Thoracic aorta (tissue), 2 donors: Measurements from ENCODE around the gene WIPF2. TPM values are rescaled to one million over a fixed set of nuclear protein-coding genes. Genes with fewer than 3 reads are reported as not detected.

Experiments
- ATAC-seq: fragments of 150-250 bp; one replicate; pipeline ENCODE4 v1.8.0; 2017; ENCODE audit warnings: low read depth; ENCODE audit not compliant: insufficient number of reproducible peaks, low FRiP score
- DNase-seq: peaks from one replicate; pipeline ENCODE4 v3.0.0-alpha.2; 2020; ENCODE audit warnings: low spot score
- H3K27ac ChIP-seq, 2 donors: fragments of 200-600 bp; sonication (generic); 1 replicate in 1 of 2; 2 replicates in 1 of 2; pipeline ENCODE4 v1.5.1; 2016; ENCODE audit warnings: mild to moderate bottlenecking in 2 of 2, moderate library complexity in 2 of 2
- H3K27me3 ChIP-seq: fragments of 200-600 bp; sonication (generic); replicated peaks from 2 replicates; pipeline ENCODE4 v1.6.0; 2016; ENCODE audit warnings: mild to moderate bottlenecking; ENCODE audit not compliant: insufficient read depth
- H3K36me3 ChIP-seq: fragments of 200-600 bp; sonication (generic); one replicate; pipeline ENCODE4 v1.5.1; 2016
- H3K4me1 ChIP-seq, 2 donors: fragments of 200-600 bp; sonication (generic); 1 replicate in 1 of 2; 2 replicates in 1 of 2; pipeline versions ENCODE4 v1.5.1 to v1.6.0; 2016; ENCODE audit warnings: low read depth in 2 of 2, mild to moderate bottlenecking in 1 of 2; ENCODE audit not compliant: control insufficient read depth in 1 of 2
- H3K4me3 ChIP-seq: fragments of 200-600 bp; sonication (generic); 2 replicates; pipeline ENCODE4 v1.5.1; 2016; ENCODE audit warnings: mild to moderate bottlenecking
- H3K9me3 ChIP-seq: fragments of 200-600 bp; sonication (generic); 2 replicates; pipeline ENCODE4 v1.5.1; 2016
- total RNA-seq, 2 donors: library from RNA; depleted of rRNA; stranded (reverse); fragments of >200 nt; gene quantifications; one replicate each; pipeline versions ENCODE4 v1.1.0 to v1.2.3, GENCODE V29; 2016
- TF ChIP-seq, protein P1 (sequence below): fragments of 200-600 bp; sonication (generic); IDR thresholded peaks from one replicate; pipeline ENCODE4 v1.5.1; 2019; ENCODE audit warnings: antibody characterized with exemption

WIPF2 gene
- total RNA-seq, 2 donors from 2014 or later, result 8.9 to 14.0 TPM

DNA sequence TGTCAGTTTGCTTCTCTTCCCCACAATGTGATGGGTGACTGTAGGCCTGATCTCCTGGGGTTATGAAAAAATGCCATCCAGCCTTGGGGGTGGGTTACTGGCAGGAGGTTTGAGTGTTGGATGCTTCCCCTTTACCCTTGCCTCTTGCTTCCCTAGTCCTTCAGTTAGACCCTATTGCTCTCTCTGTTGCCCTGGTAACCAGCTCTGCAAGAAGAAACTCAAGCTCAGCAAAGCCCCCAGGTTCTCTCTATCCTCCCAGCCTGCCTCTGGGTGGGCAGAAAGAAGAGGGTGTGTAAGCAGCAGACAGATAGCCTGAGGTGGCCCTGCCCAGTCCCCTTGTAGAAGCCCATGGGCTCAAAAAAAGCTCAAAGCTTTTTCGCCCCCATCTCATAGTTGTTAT is 44.6 kb upstream of the WIPF2 start:
- ATAC-seq (no peak), DNase-seq (no peak)
- H3K4me1 ChIP-seq, result peaks cover 3 to 9% of the 10 kb centered on the region in 2 donors
- TF ChIP-seq, protein P1, sequence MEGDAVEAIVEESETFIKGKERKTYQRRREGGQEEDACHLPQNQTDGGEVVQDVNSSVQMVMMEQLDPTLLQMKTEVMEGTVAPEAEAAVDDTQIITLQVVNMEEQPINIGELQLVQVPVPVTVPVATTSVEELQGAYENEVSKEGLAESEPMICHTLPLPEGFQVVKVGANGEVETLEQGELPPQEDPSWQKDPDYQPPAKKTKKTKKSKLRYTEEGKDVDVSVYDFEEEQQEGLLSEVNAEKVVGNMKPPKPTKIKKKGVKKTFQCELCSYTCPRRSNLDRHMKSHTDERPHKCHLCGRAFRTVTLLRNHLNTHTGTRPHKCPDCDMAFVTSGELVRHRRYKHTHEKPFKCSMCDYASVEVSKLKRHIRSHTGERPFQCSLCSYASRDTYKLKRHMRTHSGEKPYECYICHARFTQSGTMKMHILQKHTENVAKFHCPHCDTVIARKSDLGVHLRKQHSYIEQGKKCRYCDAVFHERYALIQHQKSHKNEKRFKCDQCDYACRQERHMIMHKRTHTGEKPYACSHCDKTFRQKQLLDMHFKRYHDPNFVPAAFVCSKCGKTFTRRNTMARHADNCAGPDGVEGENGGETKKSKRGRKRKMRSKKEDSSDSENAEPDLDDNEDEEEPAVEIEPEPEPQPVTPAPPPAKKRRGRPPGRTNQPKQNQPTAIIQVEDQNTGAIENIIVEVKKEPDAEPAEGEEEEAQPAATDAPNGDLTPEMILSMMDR, result no peak
- no peaks in the 10 kb centered on the region for H3K9me3 ChIP-seq
- H3K4me3 ChIP-seq, result no peak overlapping the region
- H3K27me3 ChIP-seq, result no peaks in the 10 kb centered on the region
- peaks cover 27% of the 10 kb centered on the region for H3K36me3 ChIP-seq
- H3K27ac ChIP-seq, result no peak overlapping the region

DNA sequence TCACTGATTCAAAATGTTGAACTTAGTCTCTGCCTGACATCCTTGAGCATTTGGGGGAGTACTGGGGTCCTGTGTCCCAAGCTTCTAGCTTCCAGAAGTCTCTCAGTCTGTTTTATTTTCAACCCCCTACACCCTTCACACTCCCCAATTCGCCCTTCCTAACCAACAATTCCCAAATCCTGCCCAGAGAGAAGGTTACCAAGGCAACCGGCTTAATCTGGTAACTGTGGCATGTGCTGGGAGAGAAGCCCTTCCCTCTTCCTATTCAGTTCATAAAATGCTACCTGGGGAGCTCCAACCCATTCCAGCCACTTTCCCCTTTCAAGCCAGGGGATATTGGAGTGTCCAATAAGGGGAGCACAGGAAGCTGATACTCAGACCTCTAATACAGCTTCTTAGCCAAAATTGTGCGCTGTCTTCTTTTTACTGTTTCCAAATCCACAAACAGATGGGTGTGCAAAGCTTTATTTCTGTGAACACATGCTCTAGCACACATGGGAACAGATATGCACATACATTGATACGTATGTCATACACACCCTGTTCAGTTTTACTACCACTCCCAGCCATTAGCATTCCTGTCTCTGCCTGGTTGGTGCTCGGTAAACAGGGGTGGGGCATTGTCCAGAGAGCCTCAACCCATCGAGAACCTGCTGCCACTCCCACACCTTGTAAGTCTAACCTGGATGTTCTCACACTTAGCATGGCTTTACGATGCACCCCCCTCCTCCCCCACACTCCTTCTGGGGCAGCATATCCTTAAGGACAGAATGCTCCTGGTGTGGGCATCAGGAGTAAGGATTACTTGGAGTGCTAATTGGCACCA is 43.0 kb upstream of the WIPF2 start:
- DNase-seq, result no peak
- no peak overlapping the region for H3K27ac ChIP-seq
- peaks cover 3 to 9% of the 10 kb centered on the region in 2 donors for H3K4me1 ChIP-seq
- no peaks in the 10 kb centered on the region for H3K9me3 ChIP-seq
- no peak for ATAC-seq
- no peaks in the 10 kb centered on the region for H3K27me3 ChIP-seq
- TF ChIP-seq, protein P1, result no peak
- H3K4me3 ChIP-seq, result no peak overlapping the region
- peaks cover 13% of the 10 kb centered on the region for H3K36me3 ChIP-seq

DNA sequence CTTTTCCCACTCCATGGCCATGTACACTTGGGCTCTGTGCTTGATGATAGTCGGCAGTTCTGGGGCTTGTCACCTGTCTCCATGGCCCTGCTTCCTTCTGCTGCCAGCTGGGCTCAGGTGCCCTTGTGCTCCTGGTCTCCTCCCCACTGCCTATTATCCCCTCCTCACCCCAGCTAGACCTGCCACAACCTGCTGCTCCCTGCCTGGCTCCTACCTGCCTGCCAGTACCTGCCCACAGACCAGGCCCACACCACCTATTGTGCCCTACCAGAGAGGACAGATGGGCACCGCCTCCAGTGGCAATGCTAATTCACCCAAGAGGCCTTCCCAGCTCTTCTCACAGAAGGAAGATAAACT is 42.4 kb upstream of the WIPF2 start:
- Histone ChIP-seq H3K36me3 (peaks cover 7% of the 10 kb centered on the region), H3K4me3 (peak overlapping the region; percentile 73), H3K27ac (no peak overlapping the region), H3K4me1 (peaks cover 3 to 9% of the 10 kb centered on the region in 2 donors), H3K27me3 (no peaks in the 10 kb centered on the region), H3K9me3 (no peaks in the 10 kb centered on the region)
- TF ChIP-seq, protein P1, result no peak
- ATAC-seq (no peak), DNase-seq (no peak)

DNA sequence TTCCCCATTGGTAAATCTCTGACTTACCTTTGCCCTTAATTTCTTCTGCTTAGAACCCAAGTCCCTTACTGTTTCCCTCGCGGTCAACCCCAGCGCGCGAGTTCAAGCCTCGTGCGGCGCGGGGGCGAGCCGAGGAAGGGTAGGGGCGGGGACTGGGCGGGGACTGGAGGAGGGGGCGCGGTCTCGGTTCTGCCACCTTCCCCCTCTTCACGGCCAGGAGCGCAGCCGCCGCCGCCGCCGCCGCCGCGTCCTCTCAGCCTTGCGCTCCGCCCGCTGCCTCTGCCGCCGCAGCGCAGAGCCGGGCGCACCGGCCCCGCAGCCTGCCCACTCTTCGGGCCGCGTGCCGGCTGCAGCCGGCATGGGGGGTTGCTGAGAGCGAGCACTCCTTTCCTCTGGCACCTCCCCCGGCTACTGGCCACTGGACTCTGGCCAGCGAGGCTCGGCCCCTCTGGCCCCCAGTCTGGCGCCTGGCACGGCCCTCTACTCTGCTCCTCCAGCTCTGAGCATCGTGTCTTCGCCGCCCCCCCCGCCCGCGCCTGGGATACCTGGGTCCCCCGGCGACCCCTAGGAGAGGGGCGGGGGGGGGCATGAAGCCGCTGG is 41.7 kb upstream of the WIPF2 start, which contains the start of gene RAPGEFL1:
RAPGEFL1 (plus strand) TSS at position 196 of the 600 bp plus-strand sequence; CDS start at position 588, 392 bp downstream.
- TF ChIP-seq, protein P1, result no peak
- no peak within 1 kb of the TSS for H3K27ac ChIP-seq

DNA sequence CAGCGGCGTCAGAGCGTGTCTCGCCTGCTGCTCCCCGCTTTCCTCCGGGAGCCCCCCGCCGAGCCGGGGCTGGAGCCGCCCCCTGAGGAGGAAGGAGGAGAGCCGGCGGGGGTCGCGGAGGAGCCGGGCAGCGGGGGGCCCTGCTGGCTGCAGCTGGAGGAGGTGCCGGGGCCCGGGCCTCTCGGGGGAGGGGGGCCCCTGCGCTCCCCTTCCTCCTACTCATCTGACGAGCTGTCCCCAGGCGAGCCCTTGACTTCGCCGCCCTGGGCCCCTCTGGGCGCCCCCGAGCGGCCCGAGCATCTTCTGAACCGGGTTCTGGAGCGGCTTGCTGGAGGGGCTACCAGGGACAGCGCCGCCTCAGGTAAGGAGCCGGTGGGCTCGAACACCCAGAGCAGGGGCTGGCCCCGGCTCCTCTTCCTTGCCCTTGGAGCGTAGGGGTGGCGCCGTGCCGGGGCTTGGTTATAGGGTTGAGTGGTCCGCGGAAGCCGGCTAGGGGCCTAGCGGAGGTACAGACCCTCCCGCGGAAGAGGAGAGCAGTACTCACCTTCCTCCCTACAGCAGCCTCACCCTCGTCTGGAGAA is 41.0 kb upstream of the WIPF2 start:
- H3K27me3 ChIP-seq, result no peaks in the 10 kb centered on the region
- ATAC-seq (no peak), DNase-seq (no peak)
- H3K36me3 ChIP-seq, result no peaks in the 10 kb centered on the region
- H3K27ac ChIP-seq, result no peak overlapping the region
- H3K9me3 ChIP-seq, result no peaks in the 10 kb centered on the region
- peak overlapping the region; percentile 73 for H3K4me3 ChIP-seq
- TF ChIP-seq, protein P1, result no peak
- peaks cover 3 to 9% of the 10 kb centered on the region in 2 donors for H3K4me1 ChIP-seq

More for the DNA sequence above, 41.7 kb upstream of the WIPF2 start, which contains the start of gene RAPGEFL1:
- ATAC-seq (no peak), DNase-seq (peak; percentile 35)
- Histone ChIP-seq H3K36me3 (peaks cover under 1% of the 10 kb centered on the region), H3K9me3 (no peaks in the 10 kb centered on the region), H3K4me1 (peaks cover 3 to 9% of the 10 kb centered on the region in 2 donors), H3K27me3 (no peaks in the 10 kb centered on the region), H3K4me3 (peak within 1 kb of the TSS; percentile 73)
